Measurements from ENCODE around the gene ROBO1.

DNA sequence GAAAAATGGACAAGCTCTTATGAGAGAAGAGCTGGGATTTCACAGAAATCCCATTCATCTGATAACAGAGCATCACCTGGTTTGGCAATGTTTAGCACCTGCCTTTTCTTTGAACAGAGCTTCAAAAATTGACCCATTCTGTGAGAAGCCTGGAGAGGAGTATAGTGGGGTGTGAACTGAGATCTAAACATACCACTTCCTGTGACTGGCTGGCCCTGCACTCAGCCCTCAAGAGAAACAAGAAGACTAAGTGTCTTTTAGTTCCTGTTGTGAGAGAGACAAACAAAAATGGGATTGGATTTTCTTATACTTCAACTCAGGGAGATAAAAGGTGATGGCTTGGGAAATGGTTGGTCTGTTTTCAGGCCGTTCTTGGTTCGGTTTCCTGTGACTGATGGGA is 1060.2 kb downstream of the ROBO1 start:
- TF ChIP-seq EZH2 (IDR thresholded peaks at IDR 0.05): no peak
- no peak for TF ChIP-seq POLR2AphosphoS5 (IDR thresholded peaks at IDR 0.05; ENCODE audit: borderline replicate concordance, low read depth, low read length)

Data from SK-N-MC (cell line).